Measurements from ENCODE around the gene A3GALT2. TPM values are rescaled to one million over a fixed set of nuclear protein-coding genes. Genes with fewer than 3 reads are reported as not detected.

A3GALT2 gene
- total RNA-seq, 1 donor from 2014 or later: not detected

- H3K36me3 ChIP-seq: no peaks in the 10 kb centered on the region
- H3K27me3 ChIP-seq: no peaks in the 10 kb centered on the region
- Mint-ChIP-seq H3K4me1 (peaks cover 28% of the 10 kb centered on the region), H3K9me3 (no peaks in the 10 kb centered on the region), H3K27ac (no peak overlapping the region), H3K27me3 (ENCODE audit: insufficient read depth, low read depth) (peaks cover 4% of the 10 kb centered on the region), H3K36me3 (peaks cover 4% of the 10 kb centered on the region), H3K4me3 (no peak overlapping the region)
- H3K4me2 ChIP-seq: no peak overlapping the region
- no peak overlapping the region for H3K27ac ChIP-seq
- no peak for DNase-seq (ENCODE audit: low spot score)
- no peak overlapping the region for H3K9ac ChIP-seq
- H3F3A ChIP-seq (ENCODE audit: low read depth): peaks cover 5% of the 10 kb centered on the region
- no peaks in the 10 kb centered on the region for H4K20me1 ChIP-seq (ENCODE audit: low read depth)
- no peaks in the 10 kb centered on the region for H3K9me3 ChIP-seq (ENCODE audit: low read depth)
- H2AFZ ChIP-seq (replicated peaks): no peak overlapping the region
- peaks cover 7% of the 10 kb centered on the region for H3K4me1 ChIP-seq
- TF ChIP-seq, protein P1, sequence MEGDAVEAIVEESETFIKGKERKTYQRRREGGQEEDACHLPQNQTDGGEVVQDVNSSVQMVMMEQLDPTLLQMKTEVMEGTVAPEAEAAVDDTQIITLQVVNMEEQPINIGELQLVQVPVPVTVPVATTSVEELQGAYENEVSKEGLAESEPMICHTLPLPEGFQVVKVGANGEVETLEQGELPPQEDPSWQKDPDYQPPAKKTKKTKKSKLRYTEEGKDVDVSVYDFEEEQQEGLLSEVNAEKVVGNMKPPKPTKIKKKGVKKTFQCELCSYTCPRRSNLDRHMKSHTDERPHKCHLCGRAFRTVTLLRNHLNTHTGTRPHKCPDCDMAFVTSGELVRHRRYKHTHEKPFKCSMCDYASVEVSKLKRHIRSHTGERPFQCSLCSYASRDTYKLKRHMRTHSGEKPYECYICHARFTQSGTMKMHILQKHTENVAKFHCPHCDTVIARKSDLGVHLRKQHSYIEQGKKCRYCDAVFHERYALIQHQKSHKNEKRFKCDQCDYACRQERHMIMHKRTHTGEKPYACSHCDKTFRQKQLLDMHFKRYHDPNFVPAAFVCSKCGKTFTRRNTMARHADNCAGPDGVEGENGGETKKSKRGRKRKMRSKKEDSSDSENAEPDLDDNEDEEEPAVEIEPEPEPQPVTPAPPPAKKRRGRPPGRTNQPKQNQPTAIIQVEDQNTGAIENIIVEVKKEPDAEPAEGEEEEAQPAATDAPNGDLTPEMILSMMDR (IDR thresholded peaks at IDR 0.05): no peak
- no peak for TF ChIP-seq EZH2 (IDR thresholded peaks at IDR 0.05)
- no peak for TF ChIP-seq EZH2phosphoT487 (IDR thresholded peaks at IDR 0.05)
- no peaks in the 10 kb centered on the region for H3K79me2 ChIP-seq (ENCODE audit: low read depth)
- H3K4me3 ChIP-seq: no peak overlapping the region
Measured at GRCh38 chr1:33316601-33317000, 4.3 kb downstream of the A3GALT2 start.

- H3F3A ChIP-seq (ENCODE audit: low read depth): peaks cover 5% of the 10 kb centered on the region
- no peaks in the 10 kb centered on the region for H3K79me2 ChIP-seq (ENCODE audit: low read depth)
- no peak for DNase-seq (ENCODE audit: low spot score)
- H3K9ac ChIP-seq: no peak overlapping the region
- H3K4me3 Mint-ChIP-seq: no peak overlapping the region
- TF ChIP-seq, protein P1 (IDR thresholded peaks at IDR 0.05): no peak
- no peak for TF ChIP-seq EZH2phosphoT487 (IDR thresholded peaks at IDR 0.05)
- TF ChIP-seq EZH2 (IDR thresholded peaks at IDR 0.05): no peak
- H3K4me1 ChIP-seq: peaks cover 7% of the 10 kb centered on the region
- H4K20me1 ChIP-seq (ENCODE audit: low read depth): no peaks in the 10 kb centered on the region
- H3K27ac Mint-ChIP-seq: peak overlapping the region; percentile 51
- no peaks in the 10 kb centered on the region for H3K9me3 ChIP-seq (ENCODE audit: low read depth)
- H3K4me1 Mint-ChIP-seq: peaks cover 28% of the 10 kb centered on the region
- H3K4me2 ChIP-seq: no peak overlapping the region
- H3K9me3 Mint-ChIP-seq: peaks cover 3% of the 10 kb centered on the region
- H3K36me3 Mint-ChIP-seq: peaks cover 3% of the 10 kb centered on the region
- no peaks in the 10 kb centered on the region for H3K36me3 ChIP-seq
- no peak overlapping the region for H3K4me3 ChIP-seq
- H3K27me3 ChIP-seq: no peaks in the 10 kb centered on the region
- H3K27me3 Mint-ChIP-seq (ENCODE audit: insufficient read depth, low read depth): peaks cover 6% of the 10 kb centered on the region
- no peak overlapping the region for H3K27ac ChIP-seq
- no peak overlapping the region for H2AFZ ChIP-seq (replicated peaks)
Measured at GRCh38 chr1:33314416-33314815, 6.5 kb downstream of the A3GALT2 start.

DNA sequence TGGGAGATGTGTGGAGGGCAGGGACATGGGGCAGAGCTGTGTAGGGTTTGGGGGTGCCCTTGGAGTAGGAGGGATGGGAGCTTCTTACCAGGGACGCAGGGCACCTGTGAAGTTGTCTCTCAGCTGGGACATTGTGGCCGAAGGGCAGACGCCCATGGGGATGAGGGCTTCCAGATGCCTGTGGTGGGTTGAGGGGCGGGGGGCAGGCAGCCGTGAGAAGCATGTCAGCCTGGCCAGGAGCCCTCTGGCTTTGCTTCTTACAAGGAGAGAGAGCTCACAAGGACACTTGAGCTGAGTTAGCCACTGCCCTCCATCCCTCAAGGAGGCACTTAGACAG lies 8.5 kb downstream of the A3GALT2 start:
- peaks cover 6% of the 10 kb centered on the region for H3K4me1 ChIP-seq
- no peaks in the 10 kb centered on the region for H3K27me3 ChIP-seq
- no peaks in the 10 kb centered on the region for H3K9me3 ChIP-seq (ENCODE audit: low read depth)
- no peak for DNase-seq (ENCODE audit: low spot score)
- Mint-ChIP-seq H3K27me3 (ENCODE audit: insufficient read depth, low read depth) (peaks cover 4% of the 10 kb centered on the region), H3K9me3 (peaks cover 5% of the 10 kb centered on the region), H3K4me3 (no peak overlapping the region), H3K27ac (no peak overlapping the region), H3K36me3 (peaks cover 3% of the 10 kb centered on the region), H3K4me1 (peaks cover 15% of the 10 kb centered on the region)
- H3K79me2 ChIP-seq (ENCODE audit: low read depth): no peaks in the 10 kb centered on the region
- no peaks in the 10 kb centered on the region for H4K20me1 ChIP-seq (ENCODE audit: low read depth)
- H3K4me2 ChIP-seq: no peak overlapping the region
- H3K9ac ChIP-seq: no peak overlapping the region
- no peaks in the 10 kb centered on the region for H3K36me3 ChIP-seq
- no peak for TF ChIP-seq EZH2phosphoT487 (IDR thresholded peaks at IDR 0.05)
- no peak for TF ChIP-seq EZH2 (IDR thresholded peaks at IDR 0.05)
- TF ChIP-seq, protein P1 (IDR thresholded peaks at IDR 0.05): no peak
- H3K27ac ChIP-seq: no peak overlapping the region
- no peak overlapping the region for H3K4me3 ChIP-seq
- no peak overlapping the region for H2AFZ ChIP-seq (replicated peaks)
- H3F3A ChIP-seq (ENCODE audit: low read depth): no peaks in the 10 kb centered on the region
